Stimulated activated naive B cell treated with anti-CD40 and anti-IgM and Interleukin-4, amounts not matched to agents 10 μg/mL and 1 μg/mL and 100 μg/mL, for 72 hours (primary cell): ENCODE measurements around the gene SLC8A1.

Experiments
- ATAC-seq, 2 donors: fragments of 150-1000 bp; cut with Tn5 transposase; replicated peaks; 2 replicates each; pipeline ENCODE4 v1.10.0; 2021; ENCODE audit warnings: moderate library complexity in 1 of 2
- DNase-seq: peaks from one replicate; pipeline ENCODE4 v3.0.0; 2021
- H3K27ac Mint-ChIP-seq: one replicate; pipeline ENCODE4 v1.8.0; 2022; ENCODE audit warnings: mild to moderate bottlenecking, mixed read lengths
- H3K27me3 Mint-ChIP-seq, 2 donors: one replicate each; pipeline ENCODE4 v1.8.0; 2022; ENCODE audit warnings: mixed read lengths in 2 of 2
- H3K36me3 Mint-ChIP-seq, 2 donors: one replicate each; pipeline ENCODE4 v1.8.0; 2022; ENCODE audit warnings: mixed read lengths in 2 of 2, mild to moderate bottlenecking in 1 of 2
- H3K4me1 Mint-ChIP-seq, 2 donors: one replicate each; pipeline ENCODE4 v1.8.0; 2022; ENCODE audit warnings: mixed read lengths in 2 of 2, mild to moderate bottlenecking in 1 of 2
- H3K4me3 Mint-ChIP-seq, 2 donors: one replicate each; pipeline ENCODE4 v1.8.0; 2022; ENCODE audit warnings: mild to moderate bottlenecking in 2 of 2, mixed read lengths in 2 of 2, moderate library complexity in 1 of 2
- H3K9me3 Mint-ChIP-seq, 2 donors: one replicate each; pipeline ENCODE4 v1.8.0; 2022; ENCODE audit warnings: mixed read lengths in 2 of 2, mild to moderate bottlenecking in 1 of 2

Gene SLC8A1

GRCh38 chr2:40169856-40170255, 282.0 kb downstream of the SLC8A1 start:
- Mint-ChIP-seq H3K4me3 (no peak overlapping the region), H3K36me3 (no peaks in the 10 kb centered on the region), H3K27ac (no peak overlapping the region), H3K27me3 (no peaks in the 10 kb centered on the region), H3K4me1 (no peaks in the 10 kb centered on the region), H3K9me3 (no peaks in the 10 kb centered on the region)
- DNase-seq (no peak), ATAC-seq (no peak)

GRCh38 chr2:40169430-40169829, 282.5 kb downstream of the SLC8A1 start:
- no peaks in the 10 kb centered on the region for H3K9me3 Mint-ChIP-seq
- H3K36me3 Mint-ChIP-seq: no peaks in the 10 kb centered on the region
- H3K4me3 Mint-ChIP-seq: no peak overlapping the region
- H3K4me1 Mint-ChIP-seq: no peaks in the 10 kb centered on the region
- no peaks in the 10 kb centered on the region for H3K27me3 Mint-ChIP-seq
- no peak for DNase-seq
- no peak overlapping the region for H3K27ac Mint-ChIP-seq
- ATAC-seq: no peak

- Mint-ChIP-seq H3K36me3 (no peaks in the 10 kb centered on the region), H3K9me3 (no peaks in the 10 kb centered on the region), H3K4me1 (no peaks in the 10 kb centered on the region), H3K27me3 (no peaks in the 10 kb centered on the region), H3K4me3 (no peak overlapping the region), H3K27ac (no peak overlapping the region)
- ATAC-seq: no peak
- no peak for DNase-seq
These were observed 283.3 kb downstream of the SLC8A1 start for GRCh38 chr2:40168546-40168945.

- no peak for DNase-seq
- Mint-ChIP-seq H3K9me3 (no peaks in the 10 kb centered on the region), H3K4me3 (no peak overlapping the region), H3K36me3 (no peaks in the 10 kb centered on the region), H3K4me1 (no peaks in the 10 kb centered on the region), H3K27ac (peak overlapping the region; percentile 10), H3K27me3 (no peaks in the 10 kb centered on the region)
- ATAC-seq: no peak
These were observed 283.9 kb downstream of the SLC8A1 start for GRCh38 chr2:40168032-40168431.

GRCh38 chr2:40166006-40166405, 285.9 kb downstream of the SLC8A1 start:
- ATAC-seq (no peak), DNase-seq (no peak)
- H3K27me3 Mint-ChIP-seq: no peaks in the 10 kb centered on the region
- H3K27ac Mint-ChIP-seq: no peak overlapping the region
- no peaks in the 10 kb centered on the region for H3K36me3 Mint-ChIP-seq
- H3K4me1 Mint-ChIP-seq: no peaks in the 10 kb centered on the region
- no peak overlapping the region for H3K4me3 Mint-ChIP-seq
- no peaks in the 10 kb centered on the region for H3K9me3 Mint-ChIP-seq

GRCh38 chr2:40165509-40165844, 286.4 kb downstream of the SLC8A1 start:
- no peaks in the 10 kb centered on the region for H3K36me3 Mint-ChIP-seq
- H3K27me3 Mint-ChIP-seq: no peaks in the 10 kb centered on the region
- no peaks in the 10 kb centered on the region for H3K9me3 Mint-ChIP-seq
- DNase-seq (no peak), ATAC-seq (no peak)
- no peak overlapping the region for H3K4me3 Mint-ChIP-seq
- H3K27ac Mint-ChIP-seq: no peak overlapping the region
- H3K4me1 Mint-ChIP-seq: no peaks in the 10 kb centered on the region

GRCh38 chr2:40164736-40165508, 287.0 kb downstream of the SLC8A1 start:
- ATAC-seq (no peak), DNase-seq (no peak)
- Mint-ChIP-seq H3K4me1 (no peaks in the 10 kb centered on the region), H3K27ac (no peak overlapping the region), H3K4me3 (no peak overlapping the region), H3K9me3 (no peaks in the 10 kb centered on the region), H3K36me3 (no peaks in the 10 kb centered on the region), H3K27me3 (no peaks in the 10 kb centered on the region)

GRCh38 chr2:40161986-40162385, 289.9 kb downstream of the SLC8A1 start:
- no peak for DNase-seq

GRCh38 chr2:40160751-40161218, 291.1 kb downstream of the SLC8A1 start:
- Mint-ChIP-seq H3K27me3 (no peaks in the 10 kb centered on the region), H3K4me1 (no peaks in the 10 kb centered on the region), H3K27ac (no peak overlapping the region), H3K9me3 (no peaks in the 10 kb centered on the region), H3K36me3 (no peaks in the 10 kb centered on the region), H3K4me3 (no peak overlapping the region)
- ATAC-seq: no peak
- DNase-seq: no peak

More at GRCh38 chr2:40161986-40162385, 289.9 kb downstream of the SLC8A1 start:
- no peaks in the 10 kb centered on the region for H3K4me1 Mint-ChIP-seq
- no peak for ATAC-seq
- H3K27me3 Mint-ChIP-seq: no peaks in the 10 kb centered on the region
- H3K9me3 Mint-ChIP-seq: no peaks in the 10 kb centered on the region
- H3K27ac Mint-ChIP-seq: no peak overlapping the region
- H3K36me3 Mint-ChIP-seq: no peaks in the 10 kb centered on the region
- no peak overlapping the region for H3K4me3 Mint-ChIP-seq

- DNase-seq (no peak), ATAC-seq (no peak)
- Mint-ChIP-seq H3K27ac (no peak overlapping the region), H3K4me1 (no peaks in the 10 kb centered on the region), H3K9me3 (no peaks in the 10 kb centered on the region), H3K36me3 (no peaks in the 10 kb centered on the region), H3K4me3 (no peak overlapping the region), H3K27me3 (no peaks in the 10 kb centered on the region)
These were observed 292.6 kb downstream of the SLC8A1 start for GRCh38 chr2:40159333-40159732.

GRCh38 chr2:40158781-40159180, 293.1 kb downstream of the SLC8A1 start:
- Mint-ChIP-seq H3K4me3 (no peak overlapping the region), H3K36me3 (no peaks in the 10 kb centered on the region), H3K9me3 (no peaks in the 10 kb centered on the region), H3K27ac (no peak overlapping the region), H3K27me3 (no peaks in the 10 kb centered on the region), H3K4me1 (no peaks in the 10 kb centered on the region)
- no peak for DNase-seq
- ATAC-seq: no peak

GRCh38 chr2:40155728-40156127, 296.2 kb downstream of the SLC8A1 start:
- no peaks in the 10 kb centered on the region for H3K4me1 Mint-ChIP-seq
- H3K27me3 Mint-ChIP-seq: no peaks in the 10 kb centered on the region
- H3K36me3 Mint-ChIP-seq: no peaks in the 10 kb centered on the region
- H3K9me3 Mint-ChIP-seq: no peaks in the 10 kb centered on the region
- H3K27ac Mint-ChIP-seq: no peak overlapping the region
- ATAC-seq (no peak), DNase-seq (no peak)
- no peak overlapping the region for H3K4me3 Mint-ChIP-seq

GRCh38 chr2:40150266-40150665, 301.6 kb downstream of the SLC8A1 start:
- DNase-seq: no peak
- Mint-ChIP-seq H3K36me3 (no peaks in the 10 kb centered on the region), H3K4me3 (no peak overlapping the region), H3K27me3 (no peaks in the 10 kb centered on the region), H3K9me3 (no peaks in the 10 kb centered on the region), H3K4me1 (no peaks in the 10 kb centered on the region), H3K27ac (no peak overlapping the region)
- ATAC-seq: no peak

- H3K9me3 Mint-ChIP-seq: no peaks in the 10 kb centered on the region
- no peak overlapping the region for H3K27ac Mint-ChIP-seq
- no peaks in the 10 kb centered on the region for H3K27me3 Mint-ChIP-seq
- no peaks in the 10 kb centered on the region for H3K4me1 Mint-ChIP-seq
- H3K36me3 Mint-ChIP-seq: no peaks in the 10 kb centered on the region
- DNase-seq (no peak), ATAC-seq (no peak)
- no peak overlapping the region for H3K4me3 Mint-ChIP-seq
These were observed 303.6 kb downstream of the SLC8A1 start for GRCh38 chr2:40148334-40148733.

GRCh38 chr2:40147360-40147759, 304.5 kb downstream of the SLC8A1 start:
- Mint-ChIP-seq H3K27ac (no peak overlapping the region), H3K4me3 (no peak overlapping the region), H3K36me3 (no peaks in the 10 kb centered on the region), H3K4me1 (no peaks in the 10 kb centered on the region), H3K9me3 (no peaks in the 10 kb centered on the region), H3K27me3 (no peaks in the 10 kb centered on the region)
- DNase-seq (no peak), ATAC-seq (no peak)

GRCh38 chr2:40144022-40144421, 307.9 kb downstream of the SLC8A1 start:
- H3K4me1 Mint-ChIP-seq: no peaks in the 10 kb centered on the region
- no peak for ATAC-seq
- H3K9me3 Mint-ChIP-seq: no peaks in the 10 kb centered on the region
- H3K36me3 Mint-ChIP-seq: no peaks in the 10 kb centered on the region
- H3K27ac Mint-ChIP-seq: no peak overlapping the region
- DNase-seq: no peak
- H3K27me3 Mint-ChIP-seq: no peaks in the 10 kb centered on the region
- no peak overlapping the region for H3K4me3 Mint-ChIP-seq
